Glomerular visceral epithelial cell (primary cell): Measurements from ENCODE around the gene NTM.

ENCODE experiments used
- DNase-seq: peaks from one replicate; pipeline ENCODE4 v3.0.0-alpha.2; 2016; ENCODE audit errors: extremely low spot score

The NTM gene

DNA sequence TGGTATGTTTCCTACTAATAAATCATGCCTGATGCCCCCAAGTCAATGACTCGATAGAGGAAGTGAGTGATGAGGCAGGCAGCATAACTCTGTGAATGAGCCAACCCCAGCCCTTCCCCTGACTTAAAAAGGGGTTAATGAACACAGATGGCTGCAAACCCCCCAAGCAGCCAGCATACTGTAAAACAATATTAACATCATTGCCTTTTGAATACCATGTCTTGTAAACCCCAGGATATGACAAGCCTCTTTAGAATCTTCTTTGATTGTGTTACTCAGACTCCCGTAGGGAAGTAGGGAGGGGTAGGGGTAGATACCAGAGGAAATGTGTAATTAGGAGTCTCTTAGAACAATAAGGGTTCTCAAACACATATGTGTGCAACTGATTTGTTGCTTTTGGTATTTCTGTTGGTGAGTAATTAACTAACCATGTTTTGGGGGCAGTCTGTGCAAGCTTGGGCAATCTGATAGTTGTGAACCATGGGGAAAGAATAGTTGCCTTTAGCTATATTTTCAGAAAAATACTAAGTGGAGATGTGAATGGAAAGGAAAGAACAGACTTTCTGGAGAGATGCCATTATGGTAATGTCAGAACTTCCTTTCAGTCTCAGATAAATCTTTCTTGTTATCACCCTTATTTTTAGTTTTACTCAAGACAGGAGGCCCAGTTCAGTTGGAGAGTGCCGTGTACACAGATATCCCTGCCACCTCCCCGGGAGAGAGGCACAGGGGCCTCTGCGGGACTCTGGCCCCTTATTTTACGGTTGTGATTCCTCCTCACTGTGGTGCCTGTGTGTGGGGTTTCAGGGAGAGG, 701.8 kb downstream of the NTM start:
- peak; percentile 91 for DNase-seq

DNA sequence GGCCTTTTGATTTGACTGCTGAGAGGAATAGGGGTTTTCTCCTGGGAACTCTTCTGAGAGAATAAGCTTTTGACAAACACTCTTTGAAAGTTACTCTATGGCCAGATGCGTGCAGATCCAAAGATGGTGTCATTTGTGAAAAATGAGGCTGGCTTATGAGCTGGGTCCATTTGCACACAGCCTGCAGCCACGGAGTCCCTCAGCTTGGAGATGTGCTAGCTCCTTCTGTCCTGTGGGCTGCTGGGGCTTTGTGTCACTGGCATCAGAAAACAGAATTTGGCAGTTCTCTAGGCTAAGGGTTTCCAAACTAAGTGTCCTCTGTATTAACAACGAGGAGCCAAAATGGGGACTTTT, 702.4 kb downstream of the NTM start:
- DNase-seq, result no peak

DNA sequence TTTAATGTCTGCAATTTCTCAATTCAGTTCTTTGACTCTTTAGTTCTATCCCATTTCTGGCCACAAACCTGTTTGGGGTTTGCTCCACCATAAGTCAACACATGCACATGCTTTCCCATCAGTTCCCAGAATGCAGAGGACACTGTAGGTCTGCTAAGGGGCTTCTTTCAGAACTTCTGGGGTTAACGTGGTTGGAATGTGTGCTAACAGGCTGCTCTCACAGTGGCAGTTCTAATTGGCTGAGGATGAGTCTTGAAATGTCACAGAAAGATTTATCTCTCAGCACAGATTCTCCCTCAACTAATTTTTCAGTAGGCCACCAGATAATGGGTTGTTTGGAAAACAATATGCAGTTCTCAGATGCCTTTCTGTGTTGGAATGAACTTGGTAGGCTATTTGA, 703.4 kb downstream of the NTM start:
- DNase-seq, result no peak

DNA sequence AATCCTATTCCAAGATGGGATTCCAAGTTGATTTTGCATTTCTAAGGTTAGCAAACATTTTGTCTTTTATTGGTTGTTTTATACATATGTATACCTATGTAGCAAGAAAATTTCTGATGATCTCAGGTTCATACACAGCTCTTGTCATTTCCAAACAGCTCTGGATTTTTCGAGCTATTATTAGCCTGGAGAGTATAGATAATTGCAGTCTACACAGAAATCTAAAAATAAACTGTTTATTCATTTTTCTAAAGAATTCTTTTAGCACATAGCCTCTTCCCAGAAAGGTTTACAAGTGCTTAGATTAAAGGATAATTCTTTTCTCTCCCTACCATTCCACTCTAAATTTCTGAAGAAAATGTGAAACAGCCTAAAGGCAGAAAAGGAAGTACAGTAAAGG, 705.0 kb downstream of the NTM start:
- no peak for DNase-seq

DNA sequence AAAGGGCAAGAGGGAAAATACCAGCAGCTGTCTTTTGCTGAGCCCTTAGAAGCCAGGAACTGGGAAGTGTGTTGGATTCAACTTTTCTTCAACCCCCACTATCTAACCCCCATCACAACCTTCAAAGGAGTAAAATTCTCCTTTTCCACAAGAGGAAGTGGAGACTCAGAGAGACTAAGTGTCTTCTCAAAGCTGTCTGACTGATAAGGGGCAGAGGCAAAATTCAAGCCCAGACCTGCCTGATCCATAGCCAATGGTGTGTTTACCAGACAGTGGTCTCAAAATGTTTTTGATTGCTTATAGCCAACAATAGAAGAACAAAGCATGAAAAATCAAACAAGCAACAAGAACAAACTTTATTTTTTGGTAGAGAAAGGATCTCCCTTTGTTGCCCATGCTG, 707.0 kb downstream of the NTM start:
- DNase-seq, result no peak

DNA sequence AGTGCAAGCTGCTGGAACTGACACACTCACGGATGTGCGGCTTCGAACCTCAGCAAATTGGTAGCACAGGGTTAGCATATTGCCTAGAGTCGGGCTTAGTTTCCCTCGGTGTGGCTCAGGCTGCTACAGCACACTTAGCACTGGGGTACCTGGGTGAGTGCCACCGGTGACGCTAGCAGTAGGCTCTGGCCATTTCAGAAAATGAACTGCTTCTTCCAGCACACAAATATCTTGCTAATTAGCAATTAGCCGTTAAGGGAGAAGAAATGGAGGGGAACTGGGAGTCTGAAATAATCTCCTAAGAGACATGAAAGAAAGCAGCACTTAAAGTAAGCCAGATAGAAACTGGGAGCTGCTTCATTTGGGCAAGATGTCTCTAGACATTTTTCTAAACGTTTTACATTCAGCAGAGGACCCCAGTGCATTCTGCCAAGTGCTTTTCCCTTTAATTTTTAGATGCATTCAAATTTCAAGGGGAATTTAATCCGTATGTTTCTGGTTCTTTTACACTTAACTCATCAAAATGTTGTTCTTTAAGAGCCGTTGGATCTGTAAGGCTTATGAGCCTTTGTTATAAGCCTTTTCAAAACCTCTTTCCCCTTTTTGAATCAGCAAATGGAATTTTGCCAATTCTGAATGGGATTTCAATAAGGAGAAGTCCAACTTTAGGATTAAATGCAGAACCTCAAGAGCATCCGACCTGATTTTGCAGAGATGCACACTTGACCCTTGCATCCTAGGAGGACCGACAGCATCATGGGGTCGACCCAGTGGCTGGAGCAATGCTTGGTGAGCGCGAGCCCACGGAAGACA, 708.1 kb downstream of the NTM start:
- no peak for DNase-seq

DNA sequence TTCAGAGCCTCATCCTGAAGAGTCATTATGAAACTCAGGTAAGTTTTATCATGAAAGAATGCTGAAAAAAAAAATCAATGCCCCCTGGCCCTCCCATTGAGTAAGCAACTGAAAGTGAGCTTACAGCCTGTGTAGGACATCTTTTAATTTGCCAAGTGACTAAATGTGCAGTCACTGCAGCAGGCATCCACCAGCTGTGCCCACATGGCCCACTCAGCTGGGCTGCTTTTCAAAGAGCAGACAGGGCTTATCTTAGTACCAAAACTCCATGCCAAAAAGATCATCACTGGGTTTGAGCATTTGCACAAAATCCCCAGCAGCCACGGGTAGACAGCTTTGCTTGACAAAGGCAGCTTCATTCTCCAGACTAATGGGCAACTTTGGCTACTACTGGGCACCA, 709.7 kb downstream of the NTM start:
- no peak for DNase-seq

DNA sequence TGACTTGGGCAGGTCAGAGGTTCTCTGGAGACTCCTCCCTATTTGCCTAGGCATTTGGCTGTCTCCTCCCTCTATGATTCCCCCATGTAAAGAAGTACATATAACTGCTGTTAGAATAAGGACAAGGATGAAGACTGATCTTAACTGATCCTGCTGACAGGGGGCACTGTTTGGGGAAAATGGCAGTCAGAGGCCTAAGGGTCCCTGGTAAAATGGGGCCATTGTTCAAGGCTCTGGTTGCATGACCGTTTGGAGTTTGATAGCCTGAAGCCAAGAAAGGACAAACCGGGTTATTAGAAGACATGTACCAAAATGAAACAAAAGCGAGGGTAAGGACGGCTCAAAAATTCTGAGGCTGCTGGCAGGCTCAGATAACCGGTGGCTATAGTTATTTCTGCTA, 712.2 kb downstream of the NTM start:
- no peak for DNase-seq

DNA sequence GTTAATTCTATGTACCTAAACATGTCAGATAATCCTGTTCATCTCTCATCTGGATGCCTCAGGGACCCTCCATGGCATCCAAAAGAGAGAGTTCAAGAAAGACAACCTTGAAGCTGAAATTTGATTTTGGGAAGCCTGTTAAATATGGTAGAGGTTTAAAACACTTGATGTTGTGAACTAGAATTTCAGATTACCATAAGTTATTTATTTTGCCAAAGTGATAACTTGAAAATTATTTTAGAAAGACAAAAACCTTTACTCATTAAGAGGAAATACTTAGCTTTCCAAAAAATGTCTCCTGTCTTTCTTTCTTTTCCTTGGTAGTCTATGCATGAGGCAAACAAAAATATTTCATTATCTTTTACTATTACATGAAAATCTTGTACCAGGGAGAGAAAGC, 714.0 kb downstream of the NTM start:
- no peak for DNase-seq

DNA sequence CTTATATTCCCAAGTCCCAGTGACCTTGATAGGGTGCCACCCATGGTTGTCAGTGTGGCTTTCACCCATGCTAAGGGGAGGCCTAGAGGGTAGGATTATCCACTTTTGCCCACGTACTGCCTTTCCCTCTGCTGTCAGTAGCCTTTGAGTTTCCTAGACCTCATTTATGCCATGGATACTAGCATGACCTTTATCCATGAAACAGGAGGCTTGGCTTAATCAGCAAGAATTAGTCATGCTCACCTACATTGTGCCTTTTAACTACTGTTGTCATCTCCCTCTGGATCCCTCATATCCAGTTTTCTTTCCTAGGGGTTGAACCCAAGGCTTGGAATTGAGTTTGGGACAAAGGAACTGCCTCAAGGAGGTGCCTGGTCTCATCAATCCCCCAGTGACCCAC, 716.7 kb downstream of the NTM start:
- DNase-seq, result no peak

DNA sequence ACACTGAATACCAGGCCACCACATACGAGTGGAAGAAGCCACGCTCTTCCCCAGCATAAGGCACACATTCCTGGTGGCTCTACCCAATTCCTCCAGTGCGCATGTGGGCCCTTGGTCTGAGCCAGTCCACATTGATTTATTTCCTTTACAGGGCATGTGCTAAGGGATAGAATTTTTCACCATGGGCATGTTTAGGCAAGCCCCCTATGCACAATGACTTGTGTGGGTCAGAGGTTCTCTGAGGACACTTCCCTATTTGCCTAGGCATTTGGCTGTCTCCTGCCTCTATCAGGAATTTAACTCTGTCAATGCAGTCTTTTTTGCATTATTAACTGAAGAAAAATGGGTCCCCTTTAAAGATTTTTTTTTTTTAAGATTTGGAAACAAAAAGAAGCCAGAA, 718.1 kb downstream of the NTM start:
- DNase-seq, result no peak

DNA sequence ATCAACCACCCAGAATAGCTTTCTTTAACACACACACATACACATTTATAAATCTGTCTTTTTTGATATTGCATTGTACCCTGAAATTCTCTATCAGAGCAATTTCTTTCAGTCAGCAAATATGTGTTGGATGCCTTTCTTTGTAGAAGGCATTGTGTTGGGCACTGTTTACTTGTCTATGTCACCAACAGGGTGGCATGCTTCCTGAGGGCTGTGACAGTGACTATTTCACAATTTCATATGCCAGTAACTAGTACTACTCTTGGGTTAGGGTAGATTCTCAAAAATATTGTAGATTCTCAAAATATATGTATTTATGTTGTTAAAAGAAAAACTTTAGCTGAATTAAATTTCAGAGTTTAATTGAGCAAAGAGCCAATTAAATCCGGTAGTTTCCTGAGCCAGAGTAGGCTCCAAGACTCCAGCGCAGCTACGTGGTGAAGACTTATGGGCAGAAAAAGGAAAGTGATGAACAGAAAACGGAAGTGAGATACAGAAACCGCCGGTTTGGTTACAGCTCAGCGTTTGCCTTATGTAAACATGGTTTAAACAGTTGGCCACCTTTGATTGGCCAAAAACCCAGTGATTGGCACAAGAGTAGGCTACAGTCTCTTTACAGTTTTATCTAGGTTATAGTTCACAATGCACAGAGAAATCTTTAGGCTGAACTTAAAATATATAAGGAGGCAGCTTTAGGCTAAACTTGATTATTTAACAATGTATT, 723.3 kb downstream of the NTM start:
- DNase-seq, result no peak

DNA sequence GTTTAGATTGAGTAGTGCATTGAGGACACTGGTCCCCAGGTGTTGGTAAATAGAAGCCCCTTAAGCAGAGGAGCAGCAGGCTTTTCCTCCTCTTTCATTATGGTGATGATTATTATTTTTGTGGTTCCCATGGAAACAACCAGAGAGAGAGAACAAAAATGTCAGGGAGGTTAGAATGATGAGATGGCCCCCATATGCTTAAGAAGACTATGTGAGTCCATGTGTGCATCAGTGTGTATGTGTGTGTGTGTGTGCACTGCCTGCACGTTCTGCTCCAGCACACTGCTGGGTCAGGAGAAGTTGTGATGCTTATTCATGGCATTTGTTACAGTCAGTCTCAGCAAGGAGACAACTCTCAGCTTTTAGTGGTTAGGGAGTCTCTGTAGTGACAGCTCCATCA, 724.2 kb downstream of the NTM start:
- no peak for DNase-seq

DNA sequence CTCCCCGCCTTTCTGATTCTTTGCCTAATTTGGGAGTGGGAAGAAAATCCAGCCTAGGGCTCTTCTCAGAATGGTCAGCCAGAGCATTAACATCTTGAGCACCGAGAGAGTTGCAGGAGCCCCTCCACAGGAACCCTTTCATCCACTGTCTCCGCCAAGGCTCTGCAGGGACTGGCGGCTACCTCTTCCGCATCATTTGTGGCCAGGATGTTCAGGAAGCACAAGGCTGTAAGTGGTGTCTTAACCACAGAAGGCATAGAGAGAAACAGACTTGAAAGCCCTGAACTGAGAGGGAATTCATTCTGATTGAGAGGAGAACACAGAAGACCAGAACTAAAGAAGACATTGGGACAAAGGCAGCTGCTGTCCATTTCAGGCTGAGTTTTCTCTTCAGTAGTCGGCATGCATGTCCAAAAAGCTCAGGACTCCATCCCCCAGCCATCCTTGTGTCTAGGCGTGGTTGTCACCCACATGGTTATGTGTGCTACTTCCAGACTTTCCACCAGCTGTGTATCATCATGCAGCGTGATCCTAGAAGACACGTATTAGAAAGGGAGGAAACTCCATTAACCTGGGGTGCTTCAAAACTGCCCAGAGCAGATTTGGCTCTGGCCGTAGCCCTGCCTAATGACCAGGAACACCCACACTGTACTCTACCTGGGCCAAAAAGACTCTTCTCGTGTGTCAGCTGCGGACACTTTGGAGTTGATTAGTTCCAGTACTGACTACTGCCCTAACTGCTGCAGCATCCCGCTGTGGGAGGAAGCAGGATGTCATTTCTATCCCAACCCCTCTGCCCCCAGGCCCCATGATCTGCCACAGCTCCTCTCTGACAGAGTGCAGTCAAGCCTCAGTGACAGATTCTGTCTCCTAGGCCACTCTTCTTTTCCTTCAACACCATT, 725.1 kb downstream of the NTM start:
- DNase-seq, result no peak

DNA sequence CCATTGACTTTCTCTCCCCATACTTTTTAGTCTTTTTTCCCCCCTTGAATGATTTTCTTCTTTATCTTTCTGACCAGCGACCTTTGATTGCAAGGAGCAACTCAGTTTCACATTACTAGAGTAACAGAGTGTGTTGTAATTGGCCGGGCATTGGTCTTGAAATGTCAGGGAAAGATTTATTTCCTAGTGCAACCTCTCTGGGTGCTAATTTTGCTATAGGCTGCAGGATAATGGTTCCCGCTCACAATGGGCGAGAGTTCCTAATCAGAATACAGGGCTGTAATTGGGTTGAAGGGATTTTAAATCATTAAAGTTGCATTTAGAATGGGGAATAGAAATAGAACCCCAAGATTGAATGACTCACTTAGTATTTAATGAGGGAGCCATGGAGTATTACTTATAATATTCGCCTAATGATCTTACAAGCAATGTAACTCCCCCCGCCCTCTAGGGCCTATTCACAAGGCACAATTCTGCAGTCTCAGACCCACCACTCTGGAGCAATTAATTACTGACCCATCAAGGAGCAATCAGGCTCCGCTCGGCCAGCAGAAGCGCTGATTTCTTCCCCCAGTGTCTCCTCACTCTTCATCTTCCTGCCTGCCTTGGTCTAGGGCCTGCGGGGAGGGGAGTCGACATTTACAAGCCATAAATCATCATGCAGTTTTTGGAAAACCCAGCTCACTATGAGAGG, 725.9 kb downstream of the NTM start:
- DNase-seq, result no peak

DNA sequence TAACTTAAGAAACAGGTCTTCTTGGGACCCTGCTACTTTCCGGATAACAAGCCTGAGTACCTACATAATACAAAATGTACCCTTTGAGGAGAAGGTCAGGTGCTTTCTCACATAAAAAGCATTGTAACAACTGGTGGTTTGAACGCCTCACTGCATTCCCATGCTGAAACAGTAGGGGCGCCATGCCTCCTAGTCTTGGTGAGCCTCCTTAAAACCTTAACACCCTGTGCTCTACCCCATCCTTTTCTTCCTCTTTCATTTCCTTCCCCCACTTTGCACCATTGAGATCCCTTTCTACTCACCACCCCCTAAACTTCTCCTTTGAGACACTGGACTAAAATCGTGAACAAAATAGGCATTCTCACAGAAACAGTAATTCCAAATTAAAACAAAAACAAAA, 729.3 kb downstream of the NTM start:
- DNase-seq, result no peak

DNA sequence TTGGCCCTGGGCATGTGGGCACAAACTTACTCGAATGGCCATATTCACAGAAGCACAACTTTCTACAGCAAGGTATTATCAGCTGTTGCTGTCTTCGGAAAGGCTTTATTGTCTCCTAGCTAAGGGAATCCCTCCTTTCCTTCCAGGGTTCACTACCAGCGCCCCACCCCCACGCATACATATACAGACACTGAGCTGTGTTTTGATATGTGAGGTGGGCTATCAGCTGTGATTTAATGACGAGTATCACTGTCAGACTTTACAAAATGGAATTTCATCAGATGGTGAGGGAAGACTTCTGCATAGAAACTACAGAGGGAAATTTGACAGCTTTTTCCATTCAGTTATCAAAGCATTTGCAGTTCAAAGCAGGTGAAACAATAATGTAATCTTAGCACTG, 730.2 kb downstream of the NTM start:
- DNase-seq, result no peak

DNA sequence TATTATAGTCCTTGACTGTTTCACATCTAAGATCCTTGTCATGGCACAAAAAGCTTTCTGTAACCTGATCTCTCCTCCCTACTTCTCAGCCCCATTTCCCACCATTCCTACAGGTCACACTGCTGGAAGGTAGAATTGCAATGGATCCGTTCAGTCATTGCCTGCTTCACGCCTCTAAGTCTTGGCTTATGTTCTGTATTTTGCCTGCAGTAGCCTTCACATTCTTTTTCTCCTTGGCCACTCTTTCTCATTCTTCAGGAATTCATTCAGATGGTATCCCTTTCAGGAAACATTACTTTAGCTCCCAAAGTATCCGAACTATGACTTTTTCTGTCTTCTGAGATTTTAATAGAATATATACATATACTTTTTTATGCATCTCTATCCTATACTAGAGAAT, 731.5 kb downstream of the NTM start:
- no peak for DNase-seq

DNA sequence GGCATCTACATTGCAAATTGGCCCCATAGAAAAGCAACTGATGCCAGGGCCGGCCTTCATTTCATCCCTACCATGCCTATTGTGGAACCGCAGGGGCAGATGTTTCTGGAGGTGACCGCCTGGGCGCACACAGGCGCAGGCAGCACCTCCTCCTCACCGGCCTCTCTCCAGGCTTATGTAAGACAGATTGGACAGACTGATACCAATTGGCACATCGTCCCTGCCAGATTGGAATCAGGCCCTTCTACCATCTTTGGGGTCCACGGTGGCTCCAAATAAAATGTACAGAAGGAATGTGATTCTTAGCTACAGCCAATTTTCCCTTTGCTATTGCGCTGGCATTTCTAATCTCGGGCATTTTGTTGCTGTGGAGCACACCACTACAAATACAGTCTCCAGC, 732.6 kb downstream of the NTM start:
- no peak for DNase-seq

DNA sequence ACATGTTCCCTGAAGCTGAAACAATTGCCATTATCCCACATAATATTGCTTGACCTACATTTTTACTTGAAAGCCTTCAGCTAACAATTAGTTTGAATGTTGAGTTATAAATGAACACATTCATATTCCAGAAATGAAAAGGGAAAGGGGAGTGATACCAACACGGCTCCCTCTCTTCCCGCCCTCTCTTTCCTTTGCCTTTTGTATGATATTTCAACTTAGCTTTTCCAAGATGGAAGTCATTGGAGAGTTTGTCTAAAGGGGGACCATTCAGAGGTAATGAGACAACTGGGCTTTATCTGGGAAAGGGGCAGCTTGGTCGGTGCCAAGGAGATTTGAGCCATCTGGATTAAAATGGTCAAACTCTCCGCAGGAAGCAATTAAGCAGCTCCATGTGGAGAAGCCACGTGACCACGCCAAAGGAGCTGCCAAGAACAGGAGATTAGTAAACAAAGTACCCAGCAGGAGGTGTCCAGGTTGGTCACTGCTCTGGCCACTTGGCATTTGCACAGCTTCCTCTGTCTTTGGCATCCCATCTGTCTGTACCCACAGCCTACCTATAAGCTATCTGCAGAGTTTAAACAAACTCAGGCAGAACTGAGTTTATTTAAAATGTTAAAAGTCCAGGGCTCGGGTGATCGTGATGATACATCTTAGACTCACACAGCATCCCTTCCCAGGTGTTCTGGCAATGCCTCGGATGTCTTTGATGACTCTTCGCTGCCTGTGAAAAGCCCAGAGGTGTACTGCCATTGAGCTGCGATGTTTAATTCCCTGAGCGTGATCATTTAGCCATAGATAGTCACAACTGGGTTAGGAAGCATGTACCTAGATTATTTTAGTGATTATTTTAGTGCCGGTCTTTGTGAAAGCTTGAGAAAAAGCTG, 735.9 kb downstream of the NTM start:
- no peak for DNase-seq
